ENCODE data around the gene RGP1. TPM values are rescaled to one million over a fixed set of nuclear protein-coding genes. Genes with fewer than 3 reads are reported as not detected.

Gene RGP1
- polyA plus RNA-seq, 1 of the 3 experiments (the other 2 are of a cell fraction): 16.1 TPM

DNA sequence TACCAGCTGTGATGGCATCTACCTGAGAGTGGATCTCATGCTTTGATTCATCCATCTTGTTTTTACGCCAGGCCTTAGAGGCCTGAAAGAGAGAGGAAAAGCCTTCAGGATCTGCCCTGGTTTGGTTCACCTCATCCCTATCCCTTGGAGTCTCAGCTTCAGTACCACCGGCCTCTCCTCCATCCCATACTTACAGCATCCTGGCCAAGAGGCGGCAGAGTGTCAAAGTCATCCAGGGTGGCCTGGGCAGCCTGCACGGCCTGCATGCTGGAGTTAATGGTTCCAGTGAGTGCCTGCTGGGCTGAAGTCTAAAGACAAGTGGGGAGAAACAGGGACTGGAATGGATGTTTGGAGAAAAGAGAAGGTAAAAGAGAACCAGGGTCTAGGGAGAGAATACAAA, 29.5 kb upstream of the RGP1 start:
- H3K36me3 ChIP-seq (replicated peaks in 1 of 2; ENCODE audit: control insufficient read depth in 1 of 2, insufficient read depth in 2 of 2, low read length in 1 of 2): peaks cover 74 to 97% of the 10 kb centered on the region in 2 experiments
- H3K9me3 ChIP-seq: no peaks in the 10 kb centered on the region
- H3K4me3 ChIP-seq (ENCODE audit: low read depth in 2 of 2, low read length in 1 of 2): no peak overlapping the region
- H3K4me2 ChIP-seq: no peak overlapping the region
- H3K27me3 ChIP-seq (ENCODE audit: insufficient read depth): no peaks in the 10 kb centered on the region
- CTCF ChIA-PET: interaction anchor here (10.5 to 19.9 kb wide), 2 partner anchors 10 to 24 kb away, joined by 68 to 183 read pairs; partner anchors contain the start of genes CREB3 and TLN1
- no peak overlapping the region for H3K27ac ChIP-seq (ENCODE audit: low read depth in 2 of 2, low read length in 1 of 2)
- H3K9ac ChIP-seq: no peak overlapping the region
- H3F3A ChIP-seq (replicated peaks; ENCODE audit: insufficient read depth): no peaks in the 10 kb centered on the region
- WGBS (ENCODE audit: low lambda C conversion rate): 100% methylated on average over 4 of the region's 4 CpGs
- H2AFZ ChIP-seq (ENCODE audit: low read depth): no peak overlapping the region
- POLR2A ChIA-PET: no interaction called here
- H3K9me2 ChIP-seq: no peaks in the 10 kb centered on the region
- TF ChIP-seq SIN3A (IDR thresholded peaks at IDR 0.05; ENCODE audit: borderline replicate concordance, low read depth, low read length) (no peak), SMC3 (IDR thresholded peaks at IDR 0.05; ENCODE audit: low read depth, low read length) (no peak), TEAD4 (IDR thresholded peaks at IDR 0.05; ENCODE audit: borderline replicate concordance, insufficient read depth) (no peak), YY1 (IDR thresholded peaks at IDR 0.05; ENCODE audit: low read depth) (no peak), TCF12 (IDR thresholded peaks at IDR 0.05) (no peak), TAF1 (IDR thresholded peaks at IDR 0.05; ENCODE audit: borderline replicate concordance, low read depth, low read length) (no peak), RXRA (IDR thresholded peaks at IDR 0.05; ENCODE audit: borderline replicate concordance, low read depth) (no peak), CHD2 (IDR thresholded peaks at IDR 0.05; ENCODE audit: low read length, partially characterized antibody) (no peak), FOXM1 (IDR thresholded peaks at IDR 0.05; ENCODE audit: low read depth) (no peak), FOXJ3 (CRISPR knock-in tag; IDR thresholded peaks at IDR 0.05) (no peak), RFX5 (IDR thresholded peaks at IDR 0.05; ENCODE audit: low read length) (no peak)
- TF ChIP-seq, protein P1, sequence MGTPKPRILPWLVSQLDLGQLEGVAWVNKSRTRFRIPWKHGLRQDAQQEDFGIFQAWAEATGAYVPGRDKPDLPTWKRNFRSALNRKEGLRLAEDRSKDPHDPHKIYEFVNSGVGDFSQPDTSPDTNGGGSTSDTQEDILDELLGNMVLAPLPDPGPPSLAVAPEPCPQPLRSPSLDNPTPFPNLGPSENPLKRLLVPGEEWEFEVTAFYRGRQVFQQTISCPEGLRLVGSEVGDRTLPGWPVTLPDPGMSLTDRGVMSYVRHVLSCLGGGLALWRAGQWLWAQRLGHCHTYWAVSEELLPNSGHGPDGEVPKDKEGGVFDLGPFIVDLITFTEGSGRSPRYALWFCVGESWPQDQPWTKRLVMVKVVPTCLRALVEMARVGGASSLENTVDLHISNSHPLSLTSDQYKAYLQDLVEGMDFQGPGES (IDR thresholded peaks at IDR 0.05; ENCODE audit: low read depth, low read length): no peak
- TF ChIP-seq, protein P2, sequence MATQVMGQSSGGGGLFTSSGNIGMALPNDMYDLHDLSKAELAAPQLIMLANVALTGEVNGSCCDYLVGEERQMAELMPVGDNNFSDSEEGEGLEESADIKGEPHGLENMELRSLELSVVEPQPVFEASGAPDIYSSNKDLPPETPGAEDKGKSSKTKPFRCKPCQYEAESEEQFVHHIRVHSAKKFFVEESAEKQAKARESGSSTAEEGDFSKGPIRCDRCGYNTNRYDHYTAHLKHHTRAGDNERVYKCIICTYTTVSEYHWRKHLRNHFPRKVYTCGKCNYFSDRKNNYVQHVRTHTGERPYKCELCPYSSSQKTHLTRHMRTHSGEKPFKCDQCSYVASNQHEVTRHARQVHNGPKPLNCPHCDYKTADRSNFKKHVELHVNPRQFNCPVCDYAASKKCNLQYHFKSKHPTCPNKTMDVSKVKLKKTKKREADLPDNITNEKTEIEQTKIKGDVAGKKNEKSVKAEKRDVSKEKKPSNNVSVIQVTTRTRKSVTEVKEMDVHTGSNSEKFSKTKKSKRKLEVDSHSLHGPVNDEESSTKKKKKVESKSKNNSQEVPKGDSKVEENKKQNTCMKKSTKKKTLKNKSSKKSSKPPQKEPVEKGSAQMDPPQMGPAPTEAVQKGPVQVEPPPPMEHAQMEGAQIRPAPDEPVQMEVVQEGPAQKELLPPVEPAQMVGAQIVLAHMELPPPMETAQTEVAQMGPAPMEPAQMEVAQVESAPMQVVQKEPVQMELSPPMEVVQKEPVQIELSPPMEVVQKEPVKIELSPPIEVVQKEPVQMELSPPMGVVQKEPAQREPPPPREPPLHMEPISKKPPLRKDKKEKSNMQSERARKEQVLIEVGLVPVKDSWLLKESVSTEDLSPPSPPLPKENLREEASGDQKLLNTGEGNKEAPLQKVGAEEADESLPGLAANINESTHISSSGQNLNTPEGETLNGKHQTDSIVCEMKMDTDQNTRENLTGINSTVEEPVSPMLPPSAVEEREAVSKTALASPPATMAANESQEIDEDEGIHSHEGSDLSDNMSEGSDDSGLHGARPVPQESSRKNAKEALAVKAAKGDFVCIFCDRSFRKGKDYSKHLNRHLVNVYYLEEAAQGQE (IDR thresholded peaks at IDR 0.05; ENCODE audit: low read depth, low read length): no peak
- no peaks in the 10 kb centered on the region for H4K20me1 ChIP-seq (ENCODE audit: insufficient read depth)
- no peak for DNase-seq
- no peaks in the 10 kb centered on the region for H3K4me1 ChIP-seq (ENCODE audit: control insufficient read depth in 1 of 2, insufficient read depth in 2 of 2, low read depth in 1 of 2, low read length in 1 of 2)
- H3K79me2 ChIP-seq (ENCODE audit: insufficient read depth): peaks cover 19% of the 10 kb centered on the region

DNA sequence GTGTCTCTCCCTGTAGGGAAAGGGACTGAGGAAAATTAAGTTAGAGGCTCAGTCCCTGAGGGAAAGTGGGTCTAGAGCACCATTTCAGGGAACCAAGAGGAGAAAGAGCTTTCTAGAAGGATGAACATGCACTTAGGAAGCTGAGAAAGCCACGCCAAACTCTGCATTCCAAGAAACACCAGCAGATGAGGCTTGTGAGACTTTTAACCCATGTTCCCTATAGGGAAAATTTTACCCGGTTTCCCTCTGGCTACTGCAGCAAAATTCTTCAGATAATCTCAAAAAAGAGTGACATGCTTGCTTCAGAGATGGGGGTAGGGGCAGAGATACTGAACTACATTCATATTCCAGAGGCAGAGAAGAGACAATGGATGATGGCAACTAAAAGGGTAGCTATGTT, 25.7 kb upstream of the RGP1 start:
- Histone ChIP-seq H3K27me3 (ENCODE audit: insufficient read depth) (no peaks in the 10 kb centered on the region), H2AFZ (ENCODE audit: low read depth) (no peak overlapping the region), H3K4me3 (ENCODE audit: low read depth in 2 of 2, low read length in 1 of 2) (no peak overlapping the region), H4K20me1 (ENCODE audit: insufficient read depth) (peaks cover 7% of the 10 kb centered on the region; the same call in 1 of the 2 replicates), H3K36me3 (replicated peaks in 1 of 2; ENCODE audit: control insufficient read depth in 1 of 2, insufficient read depth in 2 of 2, low read length in 1 of 2) (peaks cover 54 to 75% of the 10 kb centered on the region in 2 experiments), H3K9me3 (no peaks in the 10 kb centered on the region), H3K4me2 (no peak overlapping the region), H3K4me1 (ENCODE audit: control insufficient read depth in 1 of 2, insufficient read depth in 2 of 2, low read depth in 1 of 2, low read length in 1 of 2) (peaks cover 11 to 15% of the 10 kb centered on the region in 2 experiments; a peak in 3 of 4 replicates), H3K9me2 (no peaks in the 10 kb centered on the region), H3K27ac (ENCODE audit: low read depth in 2 of 2, low read length in 1 of 2) (no peak overlapping the region), H3K9ac (no peak overlapping the region), H3K79me2 (ENCODE audit: insufficient read depth) (peaks cover 58% of the 10 kb centered on the region), H3F3A (replicated peaks; ENCODE audit: insufficient read depth) (peaks cover 12% of the 10 kb centered on the region)
- CTCF ChIA-PET: interaction anchor here (1.6 to 19.9 kb wide), 2 partner anchors 9 to 28 kb away, joined by 3 to 183 read pairs; no protein-coding TSS in a partner anchor
- TF ChIP-seq, protein P3, sequence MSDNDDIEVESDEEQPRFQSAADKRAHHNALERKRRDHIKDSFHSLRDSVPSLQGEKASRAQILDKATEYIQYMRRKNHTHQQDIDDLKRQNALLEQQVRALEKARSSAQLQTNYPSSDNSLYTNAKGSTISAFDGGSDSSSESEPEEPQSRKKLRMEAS (IDR thresholded peaks at IDR 0.05; ENCODE audit: low read depth): no peak
- TF ChIP-seq RCOR1 (IDR thresholded peaks at IDR 0.05; ENCODE audit: low read length) (no peak), SMC3 (IDR thresholded peaks at IDR 0.05; ENCODE audit: low read depth, low read length) (no peak), EP300 (IDR thresholded peaks at IDR 0.05; ENCODE audit: borderline replicate concordance in 1 of 2, low read depth in 1 of 2, low read length in 1 of 2) (no peak), NRF1 (IDR thresholded peaks at IDR 0.05; ENCODE audit: low read depth, low read length) (no peak), TEAD4 (IDR thresholded peaks at IDR 0.05; ENCODE audit: borderline replicate concordance, insufficient read depth) (no peak), NFIC (IDR thresholded peaks at IDR 0.05; ENCODE audit: borderline replicate concordance) (no peak), POLR2AphosphoS5 (IDR thresholded peaks at IDR 0.05; ENCODE audit: low read depth, low read length) (no peak), RFX5 (IDR thresholded peaks at IDR 0.05; ENCODE audit: low read length) (no peak), SIN3A (IDR thresholded peaks at IDR 0.05; ENCODE audit: borderline replicate concordance, low read depth, low read length) (no peak), CHD2 (IDR thresholded peaks at IDR 0.05; ENCODE audit: low read length, partially characterized antibody) (no peak), FOSL2 (IDR thresholded peaks at IDR 0.05; ENCODE audit: borderline replicate concordance, low read depth) (no peak), GABPA (IDR thresholded peaks at IDR 0.05; ENCODE audit: low read depth) (no peak), YY1 (IDR thresholded peaks at IDR 0.05; ENCODE audit: low read depth) (no peak)
- TF ChIP-seq, protein P4, sequence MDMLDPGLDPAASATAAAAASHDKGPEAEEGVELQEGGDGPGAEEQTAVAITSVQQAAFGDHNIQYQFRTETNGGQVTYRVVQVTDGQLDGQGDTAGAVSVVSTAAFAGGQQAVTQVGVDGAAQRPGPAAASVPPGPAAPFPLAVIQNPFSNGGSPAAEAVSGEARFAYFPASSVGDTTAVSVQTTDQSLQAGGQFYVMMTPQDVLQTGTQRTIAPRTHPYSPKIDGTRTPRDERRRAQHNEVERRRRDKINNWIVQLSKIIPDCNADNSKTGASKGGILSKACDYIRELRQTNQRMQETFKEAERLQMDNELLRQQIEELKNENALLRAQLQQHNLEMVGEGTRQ (IDR thresholded peaks at IDR 0.05; ENCODE audit: borderline replicate concordance, low read depth, low read length): no peak
- POLR2A ChIA-PET: no interaction called here
- DNase-seq: no peak
- WGBS (ENCODE audit: low lambda C conversion rate): 89% methylated on average over 2 of the region's 2 CpGs
